H1 (cell line): ENCODE measurements around the gene BPIFA2. TPM values are rescaled to one million over a fixed set of nuclear protein-coding genes. Genes with fewer than 3 reads are reported as not detected.

Source experiments
- GTF2F1 ChIP-seq: IDR thresholded peaks from 2 replicates; pipeline ENCODE4 v1.6.1; 2012; ENCODE audit warnings: low read depth, low read length, improper control_type of control experiment, borderline replicate concordance
- polyA plus RNA-seq, 7 experiments: library from polyadenylated mRNA; depleted of rRNA in 3 of 7; stranded (reverse) in 5 of 7; unstranded in 2 of 7; fragments of >200 nt in 5 of 7; fragments of 200-250 nt in 2 of 7; gene quantifications; 1 replicate in 5 of 7; 2 replicates in 1 of 7; 4 replicates in 1 of 7; pipeline versions ENCODE4 v1.2.1 to v1.2.3, GENCODE V29; 2011 to 2013; ENCODE audit warnings: missing spikeins in 2 of 7, mixed read lengths in 2 of 7
- total RNA-seq: library from RNA; stranded (reverse); fragmentation: NEBNext Ultra II Directional; extraction: Animal tissue kit (Norgen Biotek cat#: 25700); gene quantifications from 2 replicates; pipeline ENCODE4 v1.2.1, GENCODE V29; 2021
- TF ChIP-seq, protein P1 (sequence below): fragments of 300-600 bp; sonication (generic); IDR thresholded peaks from 2 replicates; pipeline ENCODE4 v1.7.1; 2012; ENCODE audit warnings: low read length, moderate library complexity, mild to moderate bottlenecking, inconsistent platforms; ENCODE audit not compliant: insufficient replicate concordance

Gene BPIFA2
- total and polyA plus RNA-seq, 2 of the 8 experiments (the other 6 are each of a cell fraction or from before 2014, with no cell fraction given) = not detected

DNA sequence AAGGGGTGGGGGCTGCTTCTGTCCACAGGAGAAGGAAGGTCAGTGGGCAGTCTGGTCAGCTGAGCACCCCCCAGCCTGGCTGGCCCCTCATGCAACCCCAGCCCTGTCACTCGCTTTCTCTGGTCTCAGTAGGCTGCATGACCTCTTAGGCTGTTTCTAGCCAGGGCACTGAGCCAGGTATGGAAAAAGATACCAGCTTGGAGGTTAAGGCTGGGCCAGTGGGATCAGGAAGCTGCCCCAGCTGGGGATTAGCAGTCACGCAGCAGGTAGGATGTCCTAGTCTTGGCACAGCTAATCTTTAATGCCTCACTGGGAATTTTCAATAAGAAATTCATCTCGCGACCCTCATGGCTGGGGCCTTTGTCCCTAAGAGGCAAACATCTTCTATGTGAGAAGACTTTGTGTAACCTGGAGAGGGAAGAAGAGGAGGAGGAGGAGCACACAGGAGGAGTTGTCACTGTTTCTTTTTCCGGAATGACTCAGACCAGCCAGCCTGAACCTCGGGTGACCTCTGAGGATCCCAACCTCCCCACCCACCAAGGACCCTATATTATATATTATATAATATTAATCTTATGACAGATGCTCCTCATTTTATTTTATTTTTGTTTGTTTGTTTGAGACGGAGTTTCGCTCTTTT, 2.4 kb upstream of the BPIFA2 start (continued):
- TF ChIP-seq, protein P1, sequence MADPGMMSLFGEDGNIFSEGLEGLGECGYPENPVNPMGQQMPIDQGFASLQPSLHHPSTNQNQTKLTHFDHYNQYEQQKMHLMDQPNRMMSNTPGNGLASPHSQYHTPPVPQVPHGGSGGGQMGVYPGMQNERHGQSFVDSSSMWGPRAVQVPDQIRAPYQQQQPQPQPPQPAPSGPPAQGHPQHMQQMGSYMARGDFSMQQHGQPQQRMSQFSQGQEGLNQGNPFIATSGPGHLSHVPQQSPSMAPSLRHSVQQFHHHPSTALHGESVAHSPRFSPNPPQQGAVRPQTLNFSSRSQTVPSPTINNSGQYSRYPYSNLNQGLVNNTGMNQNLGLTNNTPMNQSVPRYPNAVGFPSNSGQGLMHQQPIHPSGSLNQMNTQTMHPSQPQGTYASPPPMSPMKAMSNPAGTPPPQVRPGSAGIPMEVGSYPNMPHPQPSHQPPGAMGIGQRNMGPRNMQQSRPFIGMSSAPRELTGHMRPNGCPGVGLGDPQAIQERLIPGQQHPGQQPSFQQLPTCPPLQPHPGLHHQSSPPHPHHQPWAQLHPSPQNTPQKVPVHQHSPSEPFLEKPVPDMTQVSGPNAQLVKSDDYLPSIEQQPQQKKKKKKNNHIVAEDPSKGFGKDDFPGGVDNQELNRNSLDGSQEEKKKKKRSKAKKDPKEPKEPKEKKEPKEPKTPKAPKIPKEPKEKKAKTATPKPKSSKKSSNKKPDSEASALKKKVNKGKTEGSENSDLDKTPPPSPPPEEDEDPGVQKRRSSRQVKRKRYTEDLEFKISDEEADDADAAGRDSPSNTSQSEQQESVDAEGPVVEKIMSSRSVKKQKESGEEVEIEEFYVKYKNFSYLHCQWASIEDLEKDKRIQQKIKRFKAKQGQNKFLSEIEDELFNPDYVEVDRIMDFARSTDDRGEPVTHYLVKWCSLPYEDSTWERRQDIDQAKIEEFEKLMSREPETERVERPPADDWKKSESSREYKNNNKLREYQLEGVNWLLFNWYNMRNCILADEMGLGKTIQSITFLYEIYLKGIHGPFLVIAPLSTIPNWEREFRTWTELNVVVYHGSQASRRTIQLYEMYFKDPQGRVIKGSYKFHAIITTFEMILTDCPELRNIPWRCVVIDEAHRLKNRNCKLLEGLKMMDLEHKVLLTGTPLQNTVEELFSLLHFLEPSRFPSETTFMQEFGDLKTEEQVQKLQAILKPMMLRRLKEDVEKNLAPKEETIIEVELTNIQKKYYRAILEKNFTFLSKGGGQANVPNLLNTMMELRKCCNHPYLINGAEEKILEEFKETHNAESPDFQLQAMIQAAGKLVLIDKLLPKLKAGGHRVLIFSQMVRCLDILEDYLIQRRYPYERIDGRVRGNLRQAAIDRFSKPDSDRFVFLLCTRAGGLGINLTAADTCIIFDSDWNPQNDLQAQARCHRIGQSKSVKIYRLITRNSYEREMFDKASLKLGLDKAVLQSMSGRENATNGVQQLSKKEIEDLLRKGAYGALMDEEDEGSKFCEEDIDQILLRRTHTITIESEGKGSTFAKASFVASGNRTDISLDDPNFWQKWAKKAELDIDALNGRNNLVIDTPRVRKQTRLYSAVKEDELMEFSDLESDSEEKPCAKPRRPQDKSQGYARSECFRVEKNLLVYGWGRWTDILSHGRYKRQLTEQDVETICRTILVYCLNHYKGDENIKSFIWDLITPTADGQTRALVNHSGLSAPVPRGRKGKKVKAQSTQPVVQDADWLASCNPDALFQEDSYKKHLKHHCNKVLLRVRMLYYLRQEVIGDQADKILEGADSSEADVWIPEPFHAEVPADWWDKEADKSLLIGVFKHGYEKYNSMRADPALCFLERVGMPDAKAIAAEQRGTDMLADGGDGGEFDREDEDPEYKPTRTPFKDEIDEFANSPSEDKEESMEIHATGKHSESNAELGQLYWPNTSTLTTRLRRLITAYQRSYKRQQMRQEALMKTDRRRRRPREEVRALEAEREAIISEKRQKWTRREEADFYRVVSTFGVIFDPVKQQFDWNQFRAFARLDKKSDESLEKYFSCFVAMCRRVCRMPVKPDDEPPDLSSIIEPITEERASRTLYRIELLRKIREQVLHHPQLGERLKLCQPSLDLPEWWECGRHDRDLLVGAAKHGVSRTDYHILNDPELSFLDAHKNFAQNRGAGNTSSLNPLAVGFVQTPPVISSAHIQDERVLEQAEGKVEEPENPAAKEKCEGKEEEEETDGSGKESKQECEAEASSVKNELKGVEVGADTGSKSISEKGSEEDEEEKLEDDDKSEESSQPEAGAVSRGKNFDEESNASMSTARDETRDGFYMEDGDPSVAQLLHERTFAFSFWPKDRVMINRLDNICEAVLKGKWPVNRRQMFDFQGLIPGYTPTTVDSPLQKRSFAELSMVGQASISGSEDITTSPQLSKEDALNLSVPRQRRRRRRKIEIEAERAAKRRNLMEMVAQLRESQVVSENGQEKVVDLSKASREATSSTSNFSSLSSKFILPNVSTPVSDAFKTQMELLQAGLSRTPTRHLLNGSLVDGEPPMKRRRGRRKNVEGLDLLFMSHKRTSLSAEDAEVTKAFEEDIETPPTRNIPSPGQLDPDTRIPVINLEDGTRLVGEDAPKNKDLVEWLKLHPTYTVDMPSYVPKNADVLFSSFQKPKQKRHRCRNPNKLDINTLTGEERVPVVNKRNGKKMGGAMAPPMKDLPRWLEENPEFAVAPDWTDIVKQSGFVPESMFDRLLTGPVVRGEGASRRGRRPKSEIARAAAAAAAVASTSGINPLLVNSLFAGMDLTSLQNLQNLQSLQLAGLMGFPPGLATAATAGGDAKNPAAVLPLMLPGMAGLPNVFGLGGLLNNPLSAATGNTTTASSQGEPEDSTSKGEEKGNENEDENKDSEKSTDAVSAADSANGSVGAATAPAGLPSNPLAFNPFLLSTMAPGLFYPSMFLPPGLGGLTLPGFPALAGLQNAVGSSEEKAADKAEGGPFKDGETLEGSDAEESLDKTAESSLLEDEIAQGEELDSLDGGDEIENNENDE = no peak
- no peak for TF ChIP-seq GTF2F1
